ENCODE measurements around the gene NATD1. TPM values are rescaled to one million over a fixed set of nuclear protein-coding genes. Genes with fewer than 3 reads are reported as not detected.

NATD1 gene
- polyA plus RNA-seq, 2 of the 4 experiments (the other 2 are of a cell fraction): 1.1 to 1.6 TPM

DNA sequence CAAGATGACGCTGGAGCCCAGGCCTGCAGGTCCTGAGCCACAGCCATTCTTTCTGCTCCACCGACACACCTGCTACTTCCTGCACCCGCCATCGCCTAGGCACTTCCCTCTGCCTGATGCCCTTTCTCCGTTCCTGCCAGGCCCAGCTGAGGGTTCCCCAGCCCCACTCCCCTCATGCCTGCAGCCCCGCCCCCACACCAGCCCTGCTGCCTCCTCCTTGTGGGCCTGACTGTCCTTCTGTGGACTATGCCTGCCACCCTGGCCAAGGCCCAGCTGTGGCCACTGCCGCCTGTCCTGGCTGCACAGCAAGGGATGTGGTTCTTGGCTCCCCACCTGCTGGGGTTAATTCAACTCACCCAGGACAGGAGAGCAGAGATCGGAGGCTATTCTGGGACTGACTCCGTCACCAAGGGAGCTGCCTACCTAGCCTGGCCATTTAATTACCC, 7.5 kb downstream of the NATD1 start:
- WGBS (ENCODE audit: missing lambda C conversion rate): 86% methylated on average over 9 of the region's 9 CpGs
- DNase-seq (ENCODE audit: low read depth in 1 of 2, low spot score in 1 of 2): no peak
- no peak for TF ChIP-seq SMC3 (IDR thresholded peaks at IDR 0.05)
- no peak for TF ChIP-seq POLR2A (IDR thresholded peaks at IDR 0.05; ENCODE audit: low read length)
- no peak for TF ChIP-seq CBX8 (IDR thresholded peaks at IDR 0.05)
- ChIA-PET POLR2A (no interaction called here), CTCF (no interaction called here)
- H3K9me3 ChIP-seq: no peaks in the 10 kb centered on the region
- H3K4me1 ChIP-seq: no peaks in the 10 kb centered on the region
- H3K4me2 ChIP-seq: no peak overlapping the region
- no peak for ATAC-seq
- FAIRE-seq: no peak
- no peak overlapping the region for H3K4me3 ChIP-seq
- no peak overlapping the region for H3K27ac ChIP-seq

DNA sequence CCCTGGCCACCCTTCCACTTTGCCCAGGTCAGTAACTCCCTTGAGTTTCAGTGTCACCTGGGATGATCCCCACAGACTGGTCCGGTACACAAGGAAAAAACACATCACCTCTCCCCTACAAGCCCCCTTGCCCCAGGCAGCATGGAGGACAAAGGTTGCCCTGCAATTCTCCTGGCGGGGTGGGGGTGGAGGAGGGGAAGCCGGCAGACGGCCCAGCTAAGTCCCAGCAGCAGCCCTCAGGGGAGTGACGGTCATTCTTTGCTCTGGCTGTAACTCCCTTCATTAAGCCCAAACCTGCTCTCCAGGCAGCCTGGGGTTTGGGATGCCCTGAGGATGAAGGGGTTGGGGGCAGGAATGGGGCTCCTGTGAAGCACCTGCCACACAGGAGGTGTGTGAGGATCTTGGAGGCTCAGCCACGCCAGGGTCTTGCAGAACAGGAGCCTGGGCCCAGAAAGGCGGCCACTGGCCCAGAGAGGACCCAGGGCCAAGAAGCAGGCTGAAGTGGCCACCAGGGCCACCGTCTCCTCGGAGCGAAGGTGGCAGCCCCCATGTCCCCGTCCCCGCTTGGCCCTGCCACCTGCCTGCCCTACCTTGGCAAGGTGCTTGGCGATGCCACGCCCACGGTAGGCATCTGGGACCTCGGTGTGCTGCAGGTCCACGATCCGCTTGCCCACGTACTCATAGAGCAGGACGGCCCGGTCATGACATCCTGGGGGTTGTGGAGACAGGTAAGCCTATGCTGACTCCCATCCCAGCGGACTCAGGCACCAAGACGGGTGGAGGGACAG, 9.5 kb downstream of the NATD1 start:
- no peaks in the 10 kb centered on the region for H3K9me3 ChIP-seq
- no peak for FAIRE-seq
- no peaks in the 10 kb centered on the region for H3K4me1 ChIP-seq
- CTCF ChIA-PET: interaction anchor here (0.9 kb wide), 1 partner anchor 34 kb away, joined by 3 read pairs; no protein-coding TSS in a partner anchor
- WGBS (ENCODE audit: missing lambda C conversion rate): 77% methylated on average over 18 of the region's 23 CpGs
- ATAC-seq: no peak
- H3K27ac ChIP-seq: no peak overlapping the region
- POLR2A ChIA-PET: no interaction called here
- H3K4me3 ChIP-seq: no peak overlapping the region
- no peak overlapping the region for H3K4me2 ChIP-seq
- TF ChIP-seq HDAC2 (IDR thresholded peaks at IDR 0.05) (no peak), SMC3 (IDR thresholded peaks at IDR 0.05) (no peak), SREBF2 (IDR thresholded peaks at IDR 0.05) (no peak), JUNB (IDR thresholded peaks at IDR 0.05) (no peak), HOXA7 (CRISPR knock-in tag; IDR thresholded peaks at IDR 0.05) (no peak), RNF2 (IDR thresholded peaks at IDR 0.05; ENCODE audit: borderline replicate concordance, low read depth) (no peak), EHMT2 (IDR thresholded peaks at IDR 0.05; ENCODE audit: low read depth) (no peak), MAZ (IDR thresholded peaks at IDR 0.05; ENCODE audit: borderline replicate concordance, low read depth, low read length) (no peak), ZFP36 (IDR thresholded peaks at IDR 0.05; ENCODE audit: borderline replicate concordance, partially characterized antibody) (no peak), PHF8 (IDR thresholded peaks at IDR 0.05; ENCODE audit: borderline replicate concordance, low read depth) (no peak), FOXS1 (CRISPR knock-in tag; IDR thresholded peaks at IDR 0.05) (no peak), POLR2A (IDR thresholded peaks at IDR 0.05; ENCODE audit: low read length) (no peak)
- TF ChIP-seq, protein P1, sequence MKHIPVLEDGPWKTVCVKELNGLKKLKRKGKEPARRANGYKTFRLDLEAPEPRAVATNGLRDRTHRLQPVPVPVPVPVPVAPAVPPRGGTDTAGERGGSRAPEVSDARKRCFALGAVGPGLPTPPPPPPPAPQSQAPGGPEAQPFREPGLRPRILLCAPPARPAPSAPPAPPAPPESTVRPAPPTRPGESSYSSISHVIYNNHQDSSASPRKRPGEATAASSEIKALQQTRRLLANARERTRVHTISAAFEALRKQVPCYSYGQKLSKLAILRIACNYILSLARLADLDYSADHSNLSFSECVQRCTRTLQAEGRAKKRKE (CRISPR knock-in tag; IDR thresholded peaks at IDR 0.05; ENCODE audit: low read depth): no peak
- TF ChIP-seq, protein P2, sequence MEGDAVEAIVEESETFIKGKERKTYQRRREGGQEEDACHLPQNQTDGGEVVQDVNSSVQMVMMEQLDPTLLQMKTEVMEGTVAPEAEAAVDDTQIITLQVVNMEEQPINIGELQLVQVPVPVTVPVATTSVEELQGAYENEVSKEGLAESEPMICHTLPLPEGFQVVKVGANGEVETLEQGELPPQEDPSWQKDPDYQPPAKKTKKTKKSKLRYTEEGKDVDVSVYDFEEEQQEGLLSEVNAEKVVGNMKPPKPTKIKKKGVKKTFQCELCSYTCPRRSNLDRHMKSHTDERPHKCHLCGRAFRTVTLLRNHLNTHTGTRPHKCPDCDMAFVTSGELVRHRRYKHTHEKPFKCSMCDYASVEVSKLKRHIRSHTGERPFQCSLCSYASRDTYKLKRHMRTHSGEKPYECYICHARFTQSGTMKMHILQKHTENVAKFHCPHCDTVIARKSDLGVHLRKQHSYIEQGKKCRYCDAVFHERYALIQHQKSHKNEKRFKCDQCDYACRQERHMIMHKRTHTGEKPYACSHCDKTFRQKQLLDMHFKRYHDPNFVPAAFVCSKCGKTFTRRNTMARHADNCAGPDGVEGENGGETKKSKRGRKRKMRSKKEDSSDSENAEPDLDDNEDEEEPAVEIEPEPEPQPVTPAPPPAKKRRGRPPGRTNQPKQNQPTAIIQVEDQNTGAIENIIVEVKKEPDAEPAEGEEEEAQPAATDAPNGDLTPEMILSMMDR (IDR thresholded peaks at IDR 0.05): no peak
- DNase-seq (ENCODE audit: low read depth in 1 of 2, low spot score in 1 of 2): no peak

DNA sequence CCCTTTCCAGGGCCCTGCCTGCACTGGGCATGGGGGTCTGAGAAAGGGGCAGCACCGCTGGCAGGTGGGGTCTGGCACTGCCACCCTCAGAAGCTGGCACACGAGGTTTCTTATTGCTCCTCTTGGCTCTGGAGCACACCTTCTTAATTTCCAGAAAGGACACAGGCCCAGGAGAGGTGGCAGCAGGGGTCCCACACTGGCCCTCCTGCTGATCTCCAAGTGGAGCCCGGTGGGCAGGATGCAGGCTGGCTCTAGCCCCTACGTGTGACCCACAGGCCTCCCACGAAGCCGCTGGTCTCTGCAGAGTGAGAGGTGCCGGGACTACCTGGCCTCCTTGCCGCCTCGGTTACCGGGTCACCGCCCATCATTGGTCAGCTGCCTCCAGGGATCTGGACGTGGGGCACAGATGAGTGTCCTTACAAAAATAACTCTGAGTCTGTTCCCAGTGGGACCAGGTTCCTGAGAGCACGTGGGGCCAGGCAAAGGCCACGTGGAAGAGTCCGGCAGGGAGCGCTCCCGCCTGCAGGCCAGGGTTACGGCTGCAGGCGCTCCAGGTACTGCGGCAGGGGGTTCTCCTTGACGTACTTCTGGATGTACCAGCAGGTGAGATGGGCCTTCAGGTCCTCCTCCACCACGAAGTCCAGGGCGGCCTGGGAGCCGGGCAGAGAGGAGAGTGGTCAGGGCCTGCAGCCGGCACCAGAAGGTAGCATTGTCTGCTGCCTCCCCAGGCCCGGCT, 10.3 kb downstream of the NATD1 start:
- FAIRE-seq (no peak), DNase-seq (ENCODE audit: low read depth in 1 of 2, low spot score in 1 of 2) (no peak), ATAC-seq (no peak)
- TF ChIP-seq CHD2 (IDR thresholded peaks at IDR 0.05; ENCODE audit: low read length, partially characterized antibody): no peak
- no peak for TF ChIP-seq KDM1A (IDR thresholded peaks at IDR 0.05; ENCODE audit: low read depth)
- no peak for TF ChIP-seq RAD21 (conservative IDR thresholded peaks at IDR 0.05 in 1 of 2, IDR thresholded peaks at IDR 0.05 in 1 of 2)
- TF ChIP-seq RFX5 (IDR thresholded peaks at IDR 0.05): no peak
- no peak for TF ChIP-seq TFCP2L1 (CRISPR knock-in tag; IDR thresholded peaks at IDR 0.05)
- TF ChIP-seq HOXB13 (CRISPR knock-in tag; IDR thresholded peaks at IDR 0.05; ENCODE audit: low read depth): no peak
- no peak for TF ChIP-seq KDM5A (IDR thresholded peaks at IDR 0.05)
- TF ChIP-seq FOXS1 (CRISPR knock-in tag; IDR thresholded peaks at IDR 0.05): no peak
- no peak for TF ChIP-seq NFE2L2 (conservative IDR thresholded peaks at IDR 0.05; ENCODE audit: low read length)
- TF ChIP-seq TP53 (CRISPR knock-in tag; IDR thresholded peaks at IDR 0.05): no peak
- TF ChIP-seq JUNB (IDR thresholded peaks at IDR 0.05): no peak
- no peak for TF ChIP-seq CHD4 (IDR thresholded peaks at IDR 0.05; ENCODE audit: borderline replicate concordance)
- no peak for TF ChIP-seq MAFK (IDR thresholded peaks at IDR 0.05; ENCODE audit: partially characterized antibody)
- TF ChIP-seq, protein P2 (IDR thresholded peaks at IDR 0.05): no peak
- Histone ChIP-seq H3K4me1 (no peaks in the 10 kb centered on the region), H3K4me2 (no peak overlapping the region), H3K9me3 (no peaks in the 10 kb centered on the region), H3K4me3 (no peak overlapping the region), H3K27ac (no peak overlapping the region)
- CTCF ChIA-PET: no interaction called here
- POLR2A ChIA-PET: no interaction called here
- 77% methylated on average over 24 of the region's 26 CpGs for WGBS (ENCODE audit: missing lambda C conversion rate)

Data from A549 (cell line).